Caki2 (cell line): ENCODE results near the gene PRLHR. TPM values are rescaled to one million over a fixed set of nuclear protein-coding genes. Genes with fewer than 3 reads are reported as not detected.
"Not testable (repeated sequence)": the region's sequence is repeated elsewhere in the genome, so short reads cannot be mapped to it uniquely, and the experiment has no call there.

Source experiments
- DNase-seq: peaks from one replicate; pipeline ENCODE4 v3.0.0-alpha.2; 2015; ENCODE audit warnings: low read depth
- in situ Hi-C: cut with HindIII; loops from 2 replicates; pipeline ENCODE4 v1.10.0; 2016; ENCODE audit warnings: low sequenced_read_pairs, low pct_unique_long_range_greater_than_20kb, mixed read lengths
- total RNA-seq: library from RNA; depleted of rRNA; stranded (reverse); fragments of >200 nt; shearing (Covaris generic); gene quantifications from 2 replicates; pipeline ENCODE4 v1.2.3, GENCODE V29; 2014; ENCODE audit warnings: low replicate concordance; rRNA removed

PRLHR gene
- total RNA-seq, result not detected in 2 replicates

DNA sequence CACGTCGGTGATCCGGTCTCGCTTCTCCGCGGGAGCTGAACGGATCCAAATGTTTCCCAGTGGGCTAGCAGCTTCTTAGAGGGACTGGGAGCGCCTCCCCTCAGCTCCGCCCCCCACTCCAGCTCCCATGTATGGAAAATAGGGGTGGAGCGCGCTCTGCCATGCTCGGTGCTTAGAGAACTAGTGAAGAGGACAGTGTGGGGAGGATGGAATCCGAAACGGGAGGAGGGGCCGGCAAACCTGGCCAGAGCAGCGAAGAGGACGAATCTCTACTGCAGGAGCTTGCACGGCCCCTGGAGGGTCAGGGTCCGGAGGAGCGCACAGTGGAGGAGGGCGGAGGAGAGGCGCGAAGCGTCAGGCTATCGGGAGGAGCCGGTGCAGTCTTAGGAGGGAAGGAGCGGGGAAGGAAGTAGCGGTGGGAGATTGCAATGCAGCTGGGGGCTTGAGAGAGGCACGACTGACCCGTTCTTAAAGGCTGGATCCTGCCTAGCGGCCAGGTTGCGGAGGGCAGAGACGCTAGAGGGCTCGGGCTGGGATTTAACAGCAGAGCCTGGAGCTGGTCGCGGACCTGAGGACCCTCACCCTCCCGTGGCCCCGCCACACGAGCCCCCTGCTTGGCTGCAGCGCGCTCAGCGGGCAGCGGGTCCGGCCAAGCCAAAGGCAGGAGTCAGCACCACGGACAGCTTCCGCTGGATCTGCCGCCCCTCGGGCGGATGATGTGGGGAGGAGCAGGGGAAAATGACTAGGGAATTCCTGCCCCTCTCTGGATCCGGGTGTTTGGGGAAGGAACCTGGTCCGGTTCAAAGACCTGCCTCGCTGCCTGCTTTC lies at the start of gene PRLHR:
Gene PRLHR, minus strand, starts transcription at position 51 of the 828 bp plus-strand sequence. CDS start 404 bp downstream, outside the sequence.
- in situ Hi-C loops, result no loop called here
- DNase-seq, result peak; percentile 12

- DNase-seq, result no peak
- in situ Hi-C loops, result no loop called here
These were observed 46.8 kb upstream of the PRLHR start for GRCh38 chr10:118642228-118642627.

- DNase-seq, result no peak
- in situ Hi-C loops, result no loop called here
These were observed 43.2 kb upstream of the PRLHR start for GRCh38 chr10:118638680-118639079.

DNA sequence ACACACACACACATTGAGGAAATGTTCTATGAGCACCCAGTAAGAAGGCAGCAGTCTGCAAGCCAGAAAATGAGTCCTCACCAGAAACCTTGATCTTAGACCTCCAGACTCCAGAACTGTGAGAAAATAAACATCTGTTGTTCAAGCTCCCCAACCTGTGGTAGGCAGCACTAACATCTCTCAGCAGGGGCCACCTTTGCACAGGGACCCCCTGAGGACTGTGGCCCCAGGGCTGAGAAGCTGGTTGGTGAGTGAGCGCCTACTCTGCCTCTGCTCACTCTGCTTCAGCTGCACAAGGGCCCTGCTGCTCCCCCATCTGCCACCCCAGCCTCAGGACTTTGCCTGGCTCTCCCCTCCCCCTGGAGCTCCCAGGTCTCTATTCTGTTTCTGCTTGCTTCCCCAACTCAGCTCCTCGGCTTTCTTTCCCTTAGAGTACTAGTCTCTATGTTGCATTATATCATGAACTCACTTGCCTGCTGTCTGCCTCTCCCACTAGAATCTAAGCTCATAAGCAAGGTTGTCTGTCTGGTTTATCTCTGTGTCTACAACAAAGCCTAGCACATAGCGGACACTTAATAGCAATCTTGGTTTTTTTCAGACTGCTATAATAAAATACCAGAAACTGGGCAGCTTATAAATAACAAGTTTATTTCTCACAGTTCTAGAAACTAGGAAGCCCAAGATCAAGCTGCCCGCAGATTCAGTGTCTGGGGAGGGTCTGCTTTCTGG lies 40.4 kb upstream of the PRLHR start:
- in situ Hi-C loops, result no loop called here

GRCh38 chr10:118633786-118634185 lies 38.3 kb upstream of the PRLHR start:
- no peak for DNase-seq
- in situ Hi-C loops, result no loop called here

More for the DNA sequence above, 40.4 kb upstream of the PRLHR start:
- no peak for DNase-seq

GRCh38 chr10:118629211-118629610 lies 33.8 kb upstream of the PRLHR start:
- DNase-seq, result no peak
- in situ Hi-C loops, result no loop called here

DNA sequence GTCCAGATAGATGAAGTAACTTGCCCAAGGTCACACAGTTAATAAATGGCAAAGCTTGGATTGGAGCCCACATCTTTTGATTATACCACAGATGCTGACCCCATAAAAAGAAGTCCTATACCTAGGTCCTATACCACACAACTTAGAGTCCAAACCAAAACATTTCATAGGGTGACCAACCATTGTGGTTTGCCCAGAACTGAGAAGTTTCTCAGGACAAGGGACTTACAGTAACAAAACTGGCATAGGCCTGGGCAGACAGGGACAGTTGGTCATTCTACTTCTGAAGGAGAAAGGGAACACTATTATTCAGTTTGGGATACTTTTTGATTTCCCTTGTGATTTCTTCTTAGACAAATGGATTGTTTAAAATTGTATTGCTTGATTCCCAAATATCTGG lies 32.9 kb upstream of the PRLHR start:
- in situ Hi-C loops, result no loop called here
- no peak for DNase-seq

DNA sequence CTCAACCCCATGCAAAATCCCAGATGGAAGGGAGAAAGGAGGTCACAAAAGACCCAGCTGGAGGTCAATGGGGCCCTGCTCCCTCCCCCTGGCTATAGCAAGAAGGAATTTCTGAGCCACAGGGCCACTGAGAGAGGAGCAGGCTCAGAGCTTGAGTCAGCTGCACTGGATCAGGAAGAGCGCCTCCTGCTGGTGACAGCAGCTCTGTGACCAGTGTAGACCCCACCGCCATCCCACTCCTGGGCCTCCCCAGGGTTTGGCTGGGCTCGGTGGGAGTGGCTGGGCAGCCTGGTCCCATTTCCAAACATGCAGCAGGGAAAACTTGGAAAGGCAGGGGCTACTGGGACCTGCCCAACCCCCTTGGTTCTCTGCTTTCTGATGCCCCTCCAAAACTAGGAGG lies 31.5 kb upstream of the PRLHR start:
- in situ Hi-C loops, result no loop called here

DNA sequence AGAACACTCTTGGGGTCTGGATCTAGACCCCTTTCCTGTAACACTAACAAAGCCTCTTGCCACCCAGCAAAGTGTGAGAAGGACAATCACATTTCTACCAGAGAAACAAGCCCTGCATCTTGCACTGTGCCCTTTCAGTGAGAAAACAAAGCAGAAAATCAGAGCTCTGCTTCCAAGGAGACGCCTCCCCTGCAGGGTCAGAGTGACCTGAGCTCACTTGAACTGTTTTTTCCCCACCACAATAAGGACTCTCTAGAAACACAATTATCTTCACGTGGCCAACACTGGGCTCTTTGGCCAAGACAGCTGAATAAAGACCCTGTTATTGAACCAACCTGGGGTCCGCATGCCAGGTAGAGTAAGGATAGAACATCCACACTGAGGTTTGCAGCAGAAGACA lies 30.1 kb upstream of the PRLHR start:
- DNase-seq, result no peak
- in situ Hi-C loops, result no loop called here

More for the DNA sequence above, 31.5 kb upstream of the PRLHR start:
- DNase-seq, result no peak

DNA sequence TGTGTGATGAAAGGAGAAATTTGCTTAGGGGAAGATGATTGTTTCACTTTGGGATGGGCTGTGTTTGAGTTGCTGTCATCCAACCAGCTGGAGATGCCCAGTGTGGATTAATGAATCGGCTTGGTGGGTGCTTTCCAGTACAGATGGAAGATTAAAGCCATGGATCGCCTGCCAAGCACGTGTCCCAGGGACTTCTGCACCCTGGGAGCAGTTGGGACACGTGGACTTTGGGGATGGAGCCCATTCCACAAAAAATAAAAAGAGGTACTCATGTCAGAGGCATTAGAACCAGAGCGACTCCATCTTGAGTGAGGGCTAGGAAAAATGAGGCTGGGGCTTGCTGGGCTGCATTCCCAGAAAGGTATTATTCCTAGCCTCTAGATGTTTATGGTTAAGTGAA lies 29.3 kb upstream of the PRLHR start:
- in situ Hi-C loops, result no loop called here

DNA sequence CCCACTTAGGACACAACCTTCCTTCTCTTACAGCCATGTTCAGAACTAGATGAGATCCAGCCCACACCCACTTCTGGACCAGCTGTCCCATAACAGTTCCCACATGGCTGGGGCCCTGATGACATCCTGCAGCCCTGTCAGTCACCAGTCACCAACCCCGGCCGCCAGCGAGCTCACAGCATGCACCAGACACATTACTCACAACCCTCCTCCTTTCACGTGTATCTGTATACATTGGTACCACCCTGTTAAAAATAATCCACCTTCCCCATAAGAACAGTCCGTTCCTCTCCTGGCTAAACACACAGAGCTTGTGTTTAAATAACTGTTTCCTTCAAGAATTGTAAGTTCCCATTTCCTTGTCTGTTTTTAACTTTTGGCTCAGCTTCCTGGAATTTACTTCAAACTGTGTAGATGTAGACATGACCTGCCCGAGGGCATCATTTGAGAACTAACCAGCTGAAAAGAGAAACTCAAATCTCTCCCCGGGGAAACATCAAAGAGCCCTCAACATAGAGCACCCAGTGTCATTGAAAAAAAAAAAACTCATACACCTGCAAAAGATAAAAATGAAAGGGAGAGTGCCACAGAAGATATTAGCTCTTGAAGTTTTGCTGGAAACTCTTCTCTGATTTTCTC lies 26.0 kb upstream of the PRLHR start:
- DNase-seq, result no peak
- in situ Hi-C loops, result no loop called here

More for the DNA sequence above, 29.3 kb upstream of the PRLHR start:
- no peak for DNase-seq

DNA sequence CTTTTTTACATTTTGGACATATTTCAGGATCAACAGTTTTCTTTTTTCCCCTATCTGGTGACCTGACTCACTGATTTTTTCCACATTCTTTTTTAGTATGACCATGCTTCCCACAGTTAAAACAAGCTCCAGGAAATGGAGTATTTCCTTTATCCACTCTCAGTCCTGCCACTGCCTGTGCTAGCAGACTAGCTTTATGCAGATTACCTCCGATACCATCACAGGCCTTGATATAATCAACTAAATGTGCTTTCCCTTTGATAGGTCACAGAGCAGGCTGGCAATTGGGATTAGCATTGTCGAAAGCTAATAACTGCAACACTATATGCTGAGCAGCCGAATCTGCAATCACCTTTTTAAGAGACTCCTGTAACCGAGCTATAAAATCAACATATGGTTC lies 18.4 kb upstream of the PRLHR start:
- in situ Hi-C loops, DNase-seq: not testable (repeated sequence)

DNA sequence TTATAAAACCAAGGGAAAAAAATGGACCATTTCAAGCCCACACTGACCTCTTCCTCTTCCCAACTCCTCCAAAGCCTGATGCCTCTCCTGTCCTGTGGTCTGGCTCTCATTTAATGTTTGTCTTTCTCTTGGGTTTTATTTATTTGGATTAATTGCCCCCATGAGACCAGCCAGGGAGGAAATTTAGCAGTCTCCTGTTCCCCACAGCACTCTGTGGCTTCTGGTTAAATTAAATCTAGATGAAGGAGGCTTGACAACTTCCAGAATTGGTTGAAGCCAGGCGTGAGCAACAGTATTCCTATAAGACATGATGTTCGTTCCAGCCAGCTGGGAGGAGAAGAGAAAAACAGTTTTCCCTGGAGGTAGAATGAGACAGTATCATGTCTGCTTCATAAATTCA lies 15.1 kb upstream of the PRLHR start:
- in situ Hi-C loops, result no loop called here
- no peak for DNase-seq

DNA sequence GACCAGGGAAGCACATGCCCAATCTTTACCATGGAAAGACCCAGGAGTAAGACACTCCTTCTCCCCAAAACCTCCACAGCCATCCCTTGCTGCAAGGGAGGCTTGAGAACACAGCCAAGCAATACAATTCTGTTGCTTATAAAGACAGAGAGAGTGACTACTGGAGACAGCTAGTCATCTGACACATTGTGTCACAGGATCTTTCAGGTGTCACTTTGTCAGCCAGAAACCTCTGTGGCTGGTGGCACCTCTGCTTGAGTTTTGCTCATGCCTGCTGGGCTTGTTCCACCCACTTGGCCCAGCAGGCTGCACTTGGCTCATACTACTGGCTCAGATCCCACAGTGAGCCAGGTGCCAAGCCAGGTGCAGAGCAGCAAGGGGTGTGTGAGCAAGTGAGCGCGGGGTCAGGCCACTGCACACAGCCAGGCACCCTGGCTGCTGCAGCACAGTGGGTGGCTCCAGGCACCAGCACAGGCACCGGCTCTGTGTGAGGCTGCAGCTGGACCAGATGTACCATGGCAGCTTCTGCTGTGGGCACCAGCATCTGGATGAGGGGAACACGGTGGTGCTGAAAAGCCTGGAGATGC lies 12.4 kb upstream of the PRLHR start:
- in situ Hi-C loops, result no loop called here
- no peak for DNase-seq

DNA sequence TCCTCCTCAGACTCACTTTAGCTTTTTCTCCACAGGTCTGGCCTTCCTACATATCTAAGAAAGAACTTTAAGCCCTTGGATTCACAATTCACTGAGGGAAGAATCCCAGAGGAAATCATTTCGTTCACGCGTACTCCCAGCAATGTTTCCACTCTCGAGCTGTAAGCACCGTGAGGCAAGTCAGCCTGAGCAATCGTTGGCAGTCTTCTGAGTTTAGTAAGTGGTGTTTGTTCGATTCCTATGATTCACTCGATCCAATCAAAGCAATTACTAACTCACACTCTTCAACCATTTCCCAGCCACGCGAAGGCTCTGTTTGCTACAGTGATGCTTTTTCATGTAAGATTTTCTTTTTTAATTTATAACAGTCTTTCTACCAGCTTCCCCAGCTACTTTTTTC lies 10.2 kb upstream of the PRLHR start:
- no peak for DNase-seq
- in situ Hi-C loops, result no loop called here

DNA sequence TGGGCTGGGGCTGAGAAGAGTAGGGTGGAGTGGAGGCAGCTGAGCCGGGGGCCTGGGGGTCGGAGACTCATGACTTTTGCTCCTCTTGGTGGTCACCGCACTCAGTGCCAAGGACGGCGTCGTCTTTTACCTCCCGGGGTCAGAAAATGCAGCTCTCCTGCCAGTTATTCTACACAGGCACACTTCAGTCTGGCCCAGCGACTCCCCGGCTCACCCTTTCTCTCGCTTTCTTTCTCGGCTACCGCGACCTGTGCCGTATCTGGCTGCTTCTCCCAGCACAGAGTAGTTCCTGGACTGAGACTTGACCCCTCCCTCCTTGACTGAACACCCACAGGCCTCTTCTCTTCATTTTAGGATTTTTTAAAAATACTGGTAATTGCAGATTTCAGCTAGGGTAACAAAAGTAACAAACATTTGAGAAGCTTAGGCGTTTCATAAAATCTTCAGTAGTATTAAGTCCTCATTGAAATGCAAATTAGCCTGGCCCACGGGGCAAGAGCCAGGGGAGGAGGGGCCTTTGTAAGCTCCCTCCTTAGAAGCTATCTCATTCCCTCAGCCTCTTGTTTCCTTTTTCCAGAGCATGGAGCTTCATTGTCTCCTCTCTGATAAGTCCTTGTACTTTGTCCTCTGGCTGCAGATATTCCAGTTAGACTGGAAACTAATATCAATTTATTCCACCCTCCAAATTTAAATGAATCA lies 1.1 kb upstream of the PRLHR start:
- in situ Hi-C loops, result no loop called here

DNA sequence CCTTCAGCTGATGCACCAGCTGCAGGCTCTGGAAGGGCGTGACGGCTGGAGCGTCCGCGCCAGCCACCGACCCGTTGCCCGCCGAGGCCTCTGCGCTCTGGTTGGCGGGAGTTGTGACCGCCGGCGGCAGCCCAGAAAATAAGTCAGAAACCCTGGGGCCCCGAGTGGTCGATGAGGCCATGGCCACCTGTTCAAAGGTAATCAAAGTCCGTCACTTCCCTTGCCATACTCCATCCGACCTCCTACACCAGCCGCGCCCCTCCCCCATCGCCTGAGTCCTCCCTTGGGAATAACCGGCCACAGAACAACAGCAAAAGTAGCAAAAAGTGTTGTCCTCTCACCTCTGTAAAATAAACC lies 406 bp downstream of the PRLHR start:
- DNase-seq, result no peak
- in situ Hi-C loops, result no loop called here

More for the DNA sequence above, 1.1 kb upstream of the PRLHR start:
- no peak for DNase-seq

- in situ Hi-C loops, result no loop called here
- DNase-seq, result no peak
These were observed 920 bp downstream of the PRLHR start for GRCh38 chr10:118594392-118595063.
